HepG2 (cell line): ENCODE measurements around the gene RPLP1. TPM values are rescaled to one million over a fixed set of nuclear protein-coding genes. Genes with fewer than 3 reads are reported as not detected.
A peak's percentile ranks its signal among the peaks of the same experiment; 100 is the strongest.

ENCODE experiments used
- MYC ChIP-seq: sonication (generic); formaldehyde crosslinking; IDR thresholded peaks from 2 replicates; pipeline ENCODE4 v1.9.0; 2021; ENCODE audit warnings: missing genetic modification reagents, borderline replicate concordance
- REXO4 ChIP-seq: sonication (generic); formaldehyde crosslinking; IDR thresholded peaks from 2 replicates; pipeline ENCODE4 v1.8.0; 2022; ENCODE audit warnings: missing genetic modification reagents, mild to moderate bottlenecking, borderline replicate concordance
- ZNF432 ChIP-seq: sonication (generic); formaldehyde crosslinking; IDR thresholded peaks from 2 replicates; pipeline ENCODE4 v1.5.0; 2020; ENCODE audit warnings: missing genetic modification reagents, mild to moderate bottlenecking, borderline replicate concordance
- ZNF577 ChIP-seq: sonication (generic); formaldehyde crosslinking; IDR thresholded peaks from 2 replicates; pipeline ENCODE4 v1.4.0; 2020; ENCODE audit warnings: mild to moderate bottlenecking, low read depth, missing genetic modification reagents, borderline replicate concordance
- polyA plus RNA-seq, 8 experiments: library from polyadenylated mRNA; depleted of rRNA in 3 of 8; stranded (reverse) in 7 of 8; unstranded in 1 of 8; fragments of >200 nt; fragmentation: Illumina TruSeq in 4 of 8; extraction: Trizol in 4 of 8; gene quantifications; 2 replicates each; pipeline versions ENCODE4 v1.2.1 to v1.2.3, GENCODE V29; 2011 to 2016; ENCODE audit warnings: low read depth in 4 of 8, missing spikeins in 1 of 8, mixed read lengths in 1 of 8; ENCODE audit not compliant: insufficient read depth in 1 of 8
- total RNA-seq, 5 experiments: library from RNA; depleted of rRNA; stranded (reverse); fragments of >200 nt; fragmentation: Illumina TruSeq; extraction: Trizol; gene quantifications; 2 replicates each; pipeline ENCODE4 v1.2.3, GENCODE V29; 2016; ENCODE audit warnings: low read depth in 1 of 5
- TF ChIP-seq, protein P1 (sequence below): sonication (generic); formaldehyde crosslinking; IDR thresholded peaks from 2 replicates; pipeline ENCODE4 v1.8.1; 2022; ENCODE audit warnings: mild to moderate bottlenecking, missing genetic modification reagents
- TF ChIP-seq, protein P2 (sequence below): sonication (generic); formaldehyde crosslinking; IDR thresholded peaks from 2 replicates; pipeline ENCODE4 v1.4.0; 2020; ENCODE audit warnings: mild to moderate bottlenecking, missing genetic modification reagents
- TF ChIP-seq, protein P3 (sequence below): sonication (generic); formaldehyde crosslinking; IDR thresholded peaks from 2 replicates; pipeline ENCODE4 v1.5.1; 2020; ENCODE audit warnings: missing genetic modification reagents, mild to moderate bottlenecking, borderline replicate concordance
- TF ChIP-seq, protein P4 (sequence below): sonication (generic); formaldehyde crosslinking; IDR thresholded peaks from 2 replicates; pipeline ENCODE4 v1.8.0; 2022; ENCODE audit warnings: mild to moderate bottlenecking, missing genetic modification reagents, moderate library complexity
- TF ChIP-seq, protein P5 (sequence below): sonication (generic); formaldehyde crosslinking; IDR thresholded peaks from 2 replicates; pipeline ENCODE4 v1.4.0; 2020; ENCODE audit warnings: missing genetic modification reagents
- TF ChIP-seq, protein P6 (sequence below): sonication (generic); formaldehyde crosslinking; IDR thresholded peaks from 2 replicates; pipeline ENCODE4 v1.4.0; 2020; ENCODE audit warnings: missing genetic modification reagents, borderline replicate concordance

Gene RPLP1
- total and polyA plus RNA-seq, 2 of the 13 experiments (the other 11 are each of a cell fraction or from before 2014, with no cell fraction given): 817 to 929 TPM

DNA sequence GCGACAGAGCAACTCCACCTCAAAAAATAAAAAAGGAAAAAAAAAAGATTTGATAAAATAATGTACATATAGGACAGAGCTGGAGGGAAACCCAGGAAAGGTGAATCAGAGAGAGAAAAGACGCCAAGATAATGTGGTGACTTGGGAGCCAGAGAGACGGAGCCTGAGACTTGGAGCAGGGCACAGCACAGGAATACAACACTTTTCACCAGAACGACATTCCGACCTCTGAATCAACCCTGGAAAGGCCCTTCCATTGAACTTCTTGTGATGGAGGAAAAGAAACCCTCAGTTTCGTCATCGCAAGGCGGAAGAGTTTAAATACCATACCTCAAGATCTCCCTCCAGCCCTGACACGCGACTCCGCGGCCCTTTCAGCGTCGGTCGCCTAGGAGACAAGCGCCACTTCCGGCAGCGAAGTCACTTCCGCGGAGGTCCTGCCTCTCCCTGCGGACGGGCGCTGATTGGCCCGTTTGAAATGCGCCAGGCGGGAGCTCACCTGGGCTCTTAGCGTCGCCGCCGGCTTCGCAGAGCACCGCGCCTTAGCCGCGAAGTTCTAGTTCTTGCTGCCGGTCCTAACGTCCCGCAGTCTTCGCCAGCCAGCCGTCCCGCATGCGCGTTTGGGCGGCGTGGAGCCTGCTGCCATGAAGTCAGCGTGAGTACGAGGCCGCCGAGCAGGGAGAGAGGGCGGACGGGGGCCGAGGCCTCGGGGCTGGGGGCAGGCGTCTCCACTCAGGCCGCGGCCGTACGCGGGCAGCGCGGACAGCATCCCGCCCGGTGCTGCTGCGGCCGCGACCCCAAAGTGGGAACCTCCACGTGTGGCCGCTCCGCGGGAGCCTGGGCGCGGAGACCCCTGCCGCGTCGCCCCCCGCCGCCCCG, 38.6 kb upstream of the RPLP1 start, which contains the start of gene KIF23 (continued):
- TF ChIP-seq, protein P1, sequence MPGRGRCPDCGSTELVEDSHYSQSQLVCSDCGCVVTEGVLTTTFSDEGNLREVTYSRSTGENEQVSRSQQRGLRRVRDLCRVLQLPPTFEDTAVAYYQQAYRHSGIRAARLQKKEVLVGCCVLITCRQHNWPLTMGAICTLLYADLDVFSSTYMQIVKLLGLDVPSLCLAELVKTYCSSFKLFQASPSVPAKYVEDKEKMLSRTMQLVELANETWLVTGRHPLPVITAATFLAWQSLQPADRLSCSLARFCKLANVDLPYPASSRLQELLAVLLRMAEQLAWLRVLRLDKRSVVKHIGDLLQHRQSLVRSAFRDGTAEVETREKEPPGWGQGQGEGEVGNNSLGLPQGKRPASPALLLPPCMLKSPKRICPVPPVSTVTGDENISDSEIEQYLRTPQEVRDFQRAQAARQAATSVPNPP (CRISPR knock-in tag): peak; percentile 28; the same call in 1 of the 2 replicates
- TF ChIP-seq, protein P2, sequence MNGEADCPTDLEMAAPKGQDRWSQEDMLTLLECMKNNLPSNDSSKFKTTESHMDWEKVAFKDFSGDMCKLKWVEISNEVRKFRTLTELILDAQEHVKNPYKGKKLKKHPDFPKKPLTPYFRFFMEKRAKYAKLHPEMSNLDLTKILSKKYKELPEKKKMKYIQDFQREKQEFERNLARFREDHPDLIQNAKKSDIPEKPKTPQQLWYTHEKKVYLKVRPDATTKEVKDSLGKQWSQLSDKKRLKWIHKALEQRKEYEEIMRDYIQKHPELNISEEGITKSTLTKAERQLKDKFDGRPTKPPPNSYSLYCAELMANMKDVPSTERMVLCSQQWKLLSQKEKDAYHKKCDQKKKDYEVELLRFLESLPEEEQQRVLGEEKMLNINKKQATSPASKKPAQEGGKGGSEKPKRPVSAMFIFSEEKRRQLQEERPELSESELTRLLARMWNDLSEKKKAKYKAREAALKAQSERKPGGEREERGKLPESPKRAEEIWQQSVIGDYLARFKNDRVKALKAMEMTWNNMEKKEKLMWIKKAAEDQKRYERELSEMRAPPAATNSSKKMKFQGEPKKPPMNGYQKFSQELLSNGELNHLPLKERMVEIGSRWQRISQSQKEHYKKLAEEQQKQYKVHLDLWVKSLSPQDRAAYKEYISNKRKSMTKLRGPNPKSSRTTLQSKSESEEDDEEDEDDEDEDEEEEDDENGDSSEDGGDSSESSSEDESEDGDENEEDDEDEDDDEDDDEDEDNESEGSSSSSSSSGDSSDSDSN: peak; percentile 94
- TF ChIP-seq, protein P3, sequence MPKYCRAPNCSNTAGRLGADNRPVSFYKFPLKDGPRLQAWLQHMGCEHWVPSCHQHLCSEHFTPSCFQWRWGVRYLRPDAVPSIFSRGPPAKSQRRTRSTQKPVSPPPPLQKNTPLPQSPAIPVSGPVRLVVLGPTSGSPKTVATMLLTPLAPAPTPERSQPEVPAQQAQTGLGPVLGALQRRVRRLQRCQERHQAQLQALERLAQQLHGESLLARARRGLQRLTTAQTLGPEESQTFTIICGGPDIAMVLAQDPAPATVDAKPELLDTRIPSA (CRISPR knock-in tag): no peak
- TF ChIP-seq, protein P4, sequence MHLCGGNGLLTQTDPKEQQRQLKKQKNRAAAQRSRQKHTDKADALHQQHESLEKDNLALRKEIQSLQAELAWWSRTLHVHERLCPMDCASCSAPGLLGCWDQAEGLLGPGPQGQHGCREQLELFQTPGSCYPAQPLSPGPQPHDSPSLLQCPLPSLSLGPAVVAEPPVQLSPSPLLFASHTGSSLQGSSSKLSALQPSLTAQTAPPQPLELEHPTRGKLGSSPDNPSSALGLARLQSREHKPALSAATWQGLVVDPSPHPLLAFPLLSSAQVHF: peak; percentile 85; the same call in 1 of the 2 replicates
- TF ChIP-seq, protein P5, sequence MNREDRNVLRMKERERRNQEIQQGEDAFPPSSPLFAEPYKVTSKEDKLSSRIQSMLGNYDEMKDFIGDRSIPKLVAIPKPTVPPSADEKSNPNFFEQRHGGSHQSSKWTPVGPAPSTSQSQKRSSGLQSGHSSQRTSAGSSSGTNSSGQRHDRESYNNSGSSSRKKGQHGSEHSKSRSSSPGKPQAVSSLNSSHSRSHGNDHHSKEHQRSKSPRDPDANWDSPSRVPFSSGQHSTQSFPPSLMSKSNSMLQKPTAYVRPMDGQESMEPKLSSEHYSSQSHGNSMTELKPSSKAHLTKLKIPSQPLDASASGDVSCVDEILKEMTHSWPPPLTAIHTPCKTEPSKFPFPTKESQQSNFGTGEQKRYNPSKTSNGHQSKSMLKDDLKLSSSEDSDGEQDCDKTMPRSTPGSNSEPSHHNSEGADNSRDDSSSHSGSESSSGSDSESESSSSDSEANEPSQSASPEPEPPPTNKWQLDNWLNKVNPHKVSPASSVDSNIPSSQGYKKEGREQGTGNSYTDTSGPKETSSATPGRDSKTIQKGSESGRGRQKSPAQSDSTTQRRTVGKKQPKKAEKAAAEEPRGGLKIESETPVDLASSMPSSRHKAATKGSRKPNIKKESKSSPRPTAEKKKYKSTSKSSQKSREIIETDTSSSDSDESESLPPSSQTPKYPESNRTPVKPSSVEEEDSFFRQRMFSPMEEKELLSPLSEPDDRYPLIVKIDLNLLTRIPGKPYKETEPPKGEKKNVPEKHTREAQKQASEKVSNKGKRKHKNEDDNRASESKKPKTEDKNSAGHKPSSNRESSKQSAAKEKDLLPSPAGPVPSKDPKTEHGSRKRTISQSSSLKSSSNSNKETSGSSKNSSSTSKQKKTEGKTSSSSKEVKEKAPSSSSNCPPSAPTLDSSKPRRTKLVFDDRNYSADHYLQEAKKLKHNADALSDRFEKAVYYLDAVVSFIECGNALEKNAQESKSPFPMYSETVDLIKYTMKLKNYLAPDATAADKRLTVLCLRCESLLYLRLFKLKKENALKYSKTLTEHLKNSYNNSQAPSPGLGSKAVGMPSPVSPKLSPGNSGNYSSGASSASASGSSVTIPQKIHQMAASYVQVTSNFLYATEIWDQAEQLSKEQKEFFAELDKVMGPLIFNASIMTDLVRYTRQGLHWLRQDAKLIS (CRISPR knock-in tag): no peak
- TF ChIP-seq MYC (CRISPR knock-in tag) (peak; percentile 88; the same call in 1 of the 2 replicates), REXO4 (CRISPR knock-in tag) (no peak), ZNF432 (CRISPR knock-in tag) (no peak), ZNF577 (no peak)
- TF ChIP-seq, protein P6, sequence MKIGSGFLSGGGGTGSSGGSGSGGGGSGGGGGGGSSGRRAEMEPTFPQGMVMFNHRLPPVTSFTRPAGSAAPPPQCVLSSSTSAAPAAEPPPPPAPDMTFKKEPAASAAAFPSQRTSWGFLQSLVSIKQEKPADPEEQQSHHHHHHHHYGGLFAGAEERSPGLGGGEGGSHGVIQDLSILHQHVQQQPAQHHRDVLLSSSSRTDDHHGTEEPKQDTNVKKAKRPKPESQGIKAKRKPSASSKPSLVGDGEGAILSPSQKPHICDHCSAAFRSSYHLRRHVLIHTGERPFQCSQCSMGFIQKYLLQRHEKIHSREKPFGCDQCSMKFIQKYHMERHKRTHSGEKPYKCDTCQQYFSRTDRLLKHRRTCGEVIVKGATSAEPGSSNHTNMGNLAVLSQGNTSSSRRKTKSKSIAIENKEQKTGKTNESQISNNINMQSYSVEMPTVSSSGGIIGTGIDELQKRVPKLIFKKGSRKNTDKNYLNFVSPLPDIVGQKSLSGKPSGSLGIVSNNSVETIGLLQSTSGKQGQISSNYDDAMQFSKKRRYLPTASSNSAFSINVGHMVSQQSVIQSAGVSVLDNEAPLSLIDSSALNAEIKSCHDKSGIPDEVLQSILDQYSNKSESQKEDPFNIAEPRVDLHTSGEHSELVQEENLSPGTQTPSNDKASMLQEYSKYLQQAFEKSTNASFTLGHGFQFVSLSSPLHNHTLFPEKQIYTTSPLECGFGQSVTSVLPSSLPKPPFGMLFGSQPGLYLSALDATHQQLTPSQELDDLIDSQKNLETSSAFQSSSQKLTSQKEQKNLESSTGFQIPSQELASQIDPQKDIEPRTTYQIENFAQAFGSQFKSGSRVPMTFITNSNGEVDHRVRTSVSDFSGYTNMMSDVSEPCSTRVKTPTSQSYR (CRISPR knock-in tag): no peak
